HG02678 (cell line): ENCODE results near the gene MEIOC.

ENCODE experiments used
- ATAC-seq: cut with Tn5 transposase; IDR thresholded peaks from one replicate; pipeline ENCODE4 v1.9.1; 2021; ENCODE audit warnings: mild to moderate bottlenecking, moderate library complexity; ENCODE audit not compliant: unreplicated experiment

MEIOC gene

GRCh38 chr17:44707755-44708400 lies 51.6 kb downstream of the MEIOC start:
- no peak for ATAC-seq

- peak; percentile 61 for ATAC-seq
Observed at GRCh38 chr17:44708401-44709263, 52.4 kb downstream of the MEIOC start, which contains the start of gene DBF4B. Gene DBF4B, plus strand, starts transcription at chr17:44708665. Its CDS starts 156 bp downstream, at chr17:44708821.

- ATAC-seq, result no peak
Observed at GRCh38 chr17:44719444-44719843, 63.2 kb downstream of the MEIOC start.

GRCh38 chr17:44722254-44722653 lies 66.0 kb downstream of the MEIOC start:
- ATAC-seq, result no peak
